H9 (cell line): ENCODE measurements around the gene ITGBL1. TPM values are rescaled to one million over a fixed set of nuclear protein-coding genes. Genes with fewer than 3 reads are reported as not detected.

ENCODE experiments used
- DNase-seq: peaks from one replicate; pipeline ENCODE4 v3.0.0-alpha.2; 2017
- H2AFZ ChIP-seq: one replicate; pipeline ENCODE4 v1.6.1; 2013; ENCODE audit warnings: mild to moderate bottlenecking, low read length, control low read depth, moderate library complexity
- H2AK5ac ChIP-seq: 2 replicates; pipeline ENCODE4 v1.6.1; 2013; ENCODE audit warnings: low read length, control low read depth, mixed read lengths; ENCODE audit not compliant: insufficient read length
- H2BK120ac ChIP-seq: one replicate; pipeline ENCODE4 v1.6.1; 2013; ENCODE audit warnings: low read depth, mild to moderate bottlenecking, low read length, control low read depth, inconsistent platforms; ENCODE audit not compliant: poor library complexity, severe bottlenecking
- H2BK12ac ChIP-seq: 2 replicates; pipeline ENCODE4 v1.6.1; 2013; ENCODE audit warnings: low read length, control low read depth, mixed read lengths, low read depth; ENCODE audit not compliant: insufficient read length
- H2BK15ac ChIP-seq: 2 replicates; pipeline ENCODE4 v1.6.1; 2013; ENCODE audit warnings: low read depth, low read length, control low read depth
- H2BK20ac ChIP-seq: one replicate; pipeline ENCODE4 v1.6.1; 2013; ENCODE audit warnings: low read depth, mild to moderate bottlenecking, low read length, control low read depth, inconsistent platforms; ENCODE audit not compliant: poor library complexity, severe bottlenecking
- H2BK5ac ChIP-seq: 2 replicates; pipeline ENCODE4 v1.6.1; 2013; ENCODE audit warnings: low read length, control low read depth, mixed read lengths; ENCODE audit not compliant: insufficient read length
- H3K14ac ChIP-seq: 2 replicates; pipeline ENCODE4 v1.6.1; 2013; ENCODE audit warnings: low read length, control low read depth; ENCODE audit not compliant: insufficient read depth
- H3K18ac ChIP-seq: 2 replicates; pipeline ENCODE4 v1.6.1; 2013; ENCODE audit warnings: low read depth, mild to moderate bottlenecking, mixed read lengths, low read length, control low read depth; ENCODE audit not compliant: insufficient read length
- H3K23ac ChIP-seq: 2 replicates; pipeline ENCODE4 v1.6.1; 2013; ENCODE audit warnings: low read length, control low read depth, mixed read lengths, low read depth; ENCODE audit not compliant: insufficient read length
- H3K23me2 ChIP-seq: 2 replicates; pipeline ENCODE4 v1.6.1; 2013; ENCODE audit warnings: low read depth, mild to moderate bottlenecking, mixed read lengths, low read length, control low read depth; ENCODE audit not compliant: insufficient read length, poor library complexity, severe bottlenecking
- H3K27ac ChIP-seq: 2 replicates; pipeline ENCODE4 v1.5.1; 2013; ENCODE audit warnings: low read length, control low read depth, mixed read lengths, low read depth; ENCODE audit not compliant: insufficient read length
- H3K27me3 ChIP-seq: 2 replicates; pipeline ENCODE4 v1.6.1; 2013; ENCODE audit warnings: low read length, control low read depth, inconsistent platforms; ENCODE audit not compliant: insufficient read depth
- H3K4ac ChIP-seq: 2 replicates; pipeline ENCODE4 v1.6.1; 2013; ENCODE audit warnings: low read depth, mild to moderate bottlenecking, control low read depth, inconsistent platforms, low read length, moderate library complexity
- H3K4me1 ChIP-seq: 2 replicates; pipeline ENCODE4 v1.6.1; 2013; ENCODE audit warnings: low read length, control low read depth, inconsistent platforms; ENCODE audit not compliant: insufficient read depth
- H3K4me2 ChIP-seq: 2 replicates; pipeline ENCODE4 v1.6.1; 2013; ENCODE audit warnings: low read length, control low read depth, mixed read lengths; ENCODE audit not compliant: insufficient read length, insufficient read depth
- H3K56ac ChIP-seq: 2 replicates; pipeline ENCODE4 v1.6.1; 2013; ENCODE audit warnings: low read depth, mild to moderate bottlenecking, mixed read lengths, low read length, control low read depth; ENCODE audit not compliant: insufficient read length
- H3K79me1 ChIP-seq: 2 replicates; pipeline ENCODE4 v1.6.1; 2013; ENCODE audit warnings: low read depth, mild to moderate bottlenecking, moderate library complexity, low read length, control low read depth, inconsistent platforms; ENCODE audit not compliant: insufficient read depth, poor library complexity, severe bottlenecking
- H3K79me2 ChIP-seq: 2 replicates; pipeline ENCODE4 v1.6.1; 2013; ENCODE audit warnings: low read length, control low read depth, inconsistent platforms; ENCODE audit not compliant: insufficient read depth
- H3K9ac ChIP-seq: 2 replicates; pipeline ENCODE4 v1.6.1; 2013; ENCODE audit warnings: low read length, control low read depth, mixed read lengths; ENCODE audit not compliant: insufficient read length; ENCODE audit errors: extremely low read depth
- H3K9me3 ChIP-seq: one replicate; pipeline ENCODE4 v1.6.1; 2013; ENCODE audit warnings: low read depth, low read length, inconsistent platforms; ENCODE audit not compliant: control insufficient read depth
- H3T11ph ChIP-seq: one replicate; pipeline ENCODE4 v1.6.1; 2013; ENCODE audit warnings: mild to moderate bottlenecking, low read length, control low read depth, inconsistent platforms
- H4K20me1 ChIP-seq: one replicate; pipeline ENCODE4 v1.6.1; 2013; ENCODE audit not compliant: control insufficient read depth, insufficient read length, insufficient read depth
- H4K5ac ChIP-seq: 2 replicates; pipeline ENCODE4 v1.6.1; 2013; ENCODE audit warnings: low read depth, mild to moderate bottlenecking, mixed read lengths, low read length, control low read depth; ENCODE audit not compliant: insufficient read length
- H4K8ac ChIP-seq: replicated peaks from 2 replicates; pipeline ENCODE4 v1.6.1; 2013; ENCODE audit warnings: low read length, control low read depth, mixed read lengths, low read depth; ENCODE audit not compliant: insufficient read length
- H4K91ac ChIP-seq: 2 replicates; pipeline ENCODE4 v1.6.1; 2013; ENCODE audit warnings: low read depth, mild to moderate bottlenecking, moderate library complexity, mixed read lengths, low read length, control low read depth; ENCODE audit not compliant: insufficient read length
- H3K27ac Mint-ChIP-seq, 3 experiments: 2 replicates in 2 of 3; 3 replicates in 1 of 3; pipeline ENCODE4 v1.8.0; 2020 to 2021; ENCODE audit warnings: mixed read lengths in 3 of 3, mild to moderate bottlenecking in 1 of 3, moderate library complexity in 1 of 3
- H3K27me3 Mint-ChIP-seq: 2 replicates; pipeline ENCODE4 v1.8.0; 2021; ENCODE audit warnings: low read depth, mild to moderate bottlenecking, moderate library complexity, mixed read lengths
- H3K36me3 Mint-ChIP-seq, 3 experiments: 2 replicates in 2 of 3; 3 replicates in 1 of 3; pipeline ENCODE4 v1.8.0; 2020 to 2021; ENCODE audit warnings: low read depth in 3 of 3, mixed read lengths in 3 of 3; ENCODE audit not compliant: insufficient read depth in 1 of 3
- H3K4me1 Mint-ChIP-seq, 2 experiments: 2 replicates each; pipeline ENCODE4 v1.8.0; 2020; ENCODE audit warnings: mixed read lengths in 2 of 2
- H3K4me3 Mint-ChIP-seq, 2 experiments: 2 replicates in 1 of 2; 3 replicates in 1 of 2; pipeline ENCODE4 v1.8.0; 2020 to 2021; ENCODE audit warnings: mild to moderate bottlenecking in 2 of 2, mixed read lengths in 2 of 2, moderate library complexity in 1 of 2
- H3K9me3 Mint-ChIP-seq, 2 experiments: 2 replicates in 1 of 2; 3 replicates in 1 of 2; pipeline ENCODE4 v1.8.0; 2020; ENCODE audit warnings: mild to moderate bottlenecking in 2 of 2, mixed read lengths in 2 of 2, moderate library complexity in 1 of 2
- WGBS: extraction: QIAGEN DNeasy Blood & Tissue Kit; methylation state at CpG from one replicate; pipeline ENCODE4 v1.1.7; 2013; ENCODE audit warnings: missing lambda C conversion rate, low lambda C conversion rate, mixed read lengths; ENCODE audit not compliant: insufficient read length; ENCODE audit errors: extremely low coverage; 5-methylcytosine and 5-hydroxymethylcytosine counted together
- total RNA-seq: library from RNA; stranded (reverse); gene quantifications from 2 replicates; pipeline ENCODE4 v1.2.1, GENCODE V29; 2021
- TF ChIP-seq, protein P1 (sequence below): fragments of 200-600 bp; sonication (generic); conservative IDR thresholded peaks from 3 replicates; pipeline ENCODE4 v1.8.0; 2021; ENCODE audit warnings: antibody characterized with exemption, mild to moderate bottlenecking

Gene ITGBL1
- total RNA-seq, 1 experiment from 2014 or later, result not detected

DNA sequence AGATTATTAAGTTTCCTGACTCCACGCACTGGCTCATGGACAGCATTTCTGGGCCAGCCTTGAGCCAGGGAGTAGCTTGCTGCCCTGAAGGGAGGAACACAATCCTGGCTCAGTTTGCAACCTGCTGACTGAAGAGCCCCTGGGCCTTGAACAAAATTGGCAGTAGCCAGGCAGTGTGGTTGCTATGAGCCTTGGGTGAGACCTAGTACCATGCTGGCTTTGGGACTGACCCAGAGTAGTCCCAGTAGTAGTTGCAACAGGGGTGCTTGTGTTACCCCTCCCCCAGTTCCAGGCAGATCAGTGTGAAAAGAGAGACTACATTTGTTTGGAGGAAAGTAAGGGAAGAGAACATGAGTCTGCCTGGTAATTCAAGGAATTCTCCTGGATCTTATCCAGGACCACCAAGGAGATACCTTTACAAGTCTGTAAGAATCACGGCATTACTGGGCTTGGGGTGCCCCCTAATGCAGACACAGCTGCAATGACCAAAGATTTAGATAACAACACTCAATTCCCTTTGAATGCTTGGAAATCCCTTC is 22.0 kb downstream of the ITGBL1 start:
- no peak overlapping the region for H4K91ac ChIP-seq

More for the DNA sequence above, 22.0 kb downstream of the ITGBL1 start:
- Mint-ChIP-seq H3K4me1 (peaks cover 12% of the 10 kb centered on the region in 2 experiments), H3K27me3 (no peaks in the 10 kb centered on the region; the same call in 1 of the 2 replicates), H3K9me3 (no peaks in the 10 kb centered on the region), H3K27ac (peak overlapping the region in 1 of 3 experiments; percentile 34; a peak in 2 of 7 replicates), H3K36me3 (0 out of 7 replicates have a peak, but pooled peaks cover 0 to 2% (median 0%) of the 10 kb centered on the region in 3 experiments), H3K4me3 (no peak overlapping the region)
- H3K27me3 ChIP-seq, result no peaks in the 10 kb centered on the region
- no peak overlapping the region for H2BK5ac ChIP-seq
- H3K9me3 ChIP-seq, result no peaks in the 10 kb centered on the region
- H2BK120ac ChIP-seq, result no peak overlapping the region
- H3K56ac ChIP-seq, result no peak overlapping the region
- no peaks in the 10 kb centered on the region for H3K79me1 ChIP-seq
- H3K27ac ChIP-seq, result no peak overlapping the region
- H2BK12ac ChIP-seq, result no peak overlapping the region
- H3K9ac ChIP-seq, result no peak overlapping the region
- H3K4ac ChIP-seq, result no peak overlapping the region
- peak overlapping the region; percentile 30 for H3K18ac ChIP-seq
- H4K5ac ChIP-seq, result no peak overlapping the region
- no peak overlapping the region for H3T11ph ChIP-seq
- H3K14ac ChIP-seq, result no peak overlapping the region
- no peaks in the 10 kb centered on the region for H3K79me2 ChIP-seq
- H2BK20ac ChIP-seq, result no peak overlapping the region
- no peak overlapping the region for H3K4me2 ChIP-seq
- TF ChIP-seq, protein P1, sequence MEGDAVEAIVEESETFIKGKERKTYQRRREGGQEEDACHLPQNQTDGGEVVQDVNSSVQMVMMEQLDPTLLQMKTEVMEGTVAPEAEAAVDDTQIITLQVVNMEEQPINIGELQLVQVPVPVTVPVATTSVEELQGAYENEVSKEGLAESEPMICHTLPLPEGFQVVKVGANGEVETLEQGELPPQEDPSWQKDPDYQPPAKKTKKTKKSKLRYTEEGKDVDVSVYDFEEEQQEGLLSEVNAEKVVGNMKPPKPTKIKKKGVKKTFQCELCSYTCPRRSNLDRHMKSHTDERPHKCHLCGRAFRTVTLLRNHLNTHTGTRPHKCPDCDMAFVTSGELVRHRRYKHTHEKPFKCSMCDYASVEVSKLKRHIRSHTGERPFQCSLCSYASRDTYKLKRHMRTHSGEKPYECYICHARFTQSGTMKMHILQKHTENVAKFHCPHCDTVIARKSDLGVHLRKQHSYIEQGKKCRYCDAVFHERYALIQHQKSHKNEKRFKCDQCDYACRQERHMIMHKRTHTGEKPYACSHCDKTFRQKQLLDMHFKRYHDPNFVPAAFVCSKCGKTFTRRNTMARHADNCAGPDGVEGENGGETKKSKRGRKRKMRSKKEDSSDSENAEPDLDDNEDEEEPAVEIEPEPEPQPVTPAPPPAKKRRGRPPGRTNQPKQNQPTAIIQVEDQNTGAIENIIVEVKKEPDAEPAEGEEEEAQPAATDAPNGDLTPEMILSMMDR, result peak; percentile 81
- H2AFZ ChIP-seq, result peak overlapping the region; percentile 0
- no peak overlapping the region for H3K23ac ChIP-seq
- no peaks in the 10 kb centered on the region; the same call in 1 of the 2 replicates for H3K4me1 ChIP-seq
- H4K8ac ChIP-seq, result no peak overlapping the region
- WGBS, result no CpG with 5 or more reads among the region's 2 CpGs
- H2AK5ac ChIP-seq, result no peak overlapping the region
- H4K20me1 ChIP-seq, result no peaks in the 10 kb centered on the region
- DNase-seq, result peak; percentile 60
- H2BK15ac ChIP-seq, result no peak overlapping the region
- no peaks in the 10 kb centered on the region for H3K23me2 ChIP-seq
